Measurements from ENCODE around the gene TGFA. TPM values are rescaled to one million over a fixed set of nuclear protein-coding genes. Genes with fewer than 3 reads are reported as not detected.

Gene TGFA
- total and polyA plus RNA-seq, 2 experiments from 2014 or later: 1.4 to 6.5 TPM

GRCh38 chr2:70498528-70498927 is 55.1 kb downstream of the TGFA start (continued):
- no peak for TF ChIP-seq ZNF462 (CRISPR knock-in tag; IDR thresholded peaks at IDR 0.05)
- TF ChIP-seq CREB1 (CRISPR knock-in tag; IDR thresholded peaks at IDR 0.05; ENCODE audit: low read depth): no peak
- no peak for TF ChIP-seq ETS1 (IDR thresholded peaks at IDR 0.05)
- TF ChIP-seq EZH2phosphoT487 (IDR thresholded peaks at IDR 0.05; ENCODE audit: unreplicated experiment): no peak
- TF ChIP-seq STAT1 (IDR thresholded peaks at IDR 0.05; ENCODE audit: unreplicated experiment): no peak
- no peak for TF ChIP-seq POLR2AphosphoS5 (IDR thresholded peaks at IDR 0.05; ENCODE audit: low read depth)
- no peak for TF ChIP-seq NANOG (IDR thresholded peaks at IDR 0.05; ENCODE audit: borderline replicate concordance)

GRCh38 chr2:70498054-70498453 is 55.6 kb downstream of the TGFA start:
- ATAC-seq (peak; percentile 96), DNase-seq (ENCODE audit: low spot score) (peak; percentile 72)
- Mint-ChIP-seq H3K27me3 (ENCODE audit: insufficient read depth, low read depth, poor library complexity) (peaks cover 3% of the 10 kb centered on the region), H3K9me3 (no peaks in the 10 kb centered on the region), H3K36me3 (ENCODE audit: low read depth) (no peaks in the 10 kb centered on the region), H3K27ac (no peak overlapping the region), H3K4me3 (no peak overlapping the region), H3K4me1 (peaks cover 16% of the 10 kb centered on the region)
- no peaks in the 10 kb centered on the region for H3K27me3 ChIP-seq (ENCODE audit: insufficient read depth)
- H3K4me2 ChIP-seq: no peak overlapping the region
- no peak overlapping the region for H2AFZ ChIP-seq
- no peaks in the 10 kb centered on the region for H3K79me2 ChIP-seq (replicated peaks; ENCODE audit: insufficient read depth)
- H3K9me2 ChIP-seq (ENCODE audit: insufficient read depth): 0 out of 2 replicates have a peak, but pooled peaks cover 6% of the 10 kb centered on the region
- H4K20me1 ChIP-seq (replicated peaks; ENCODE audit: insufficient read depth): no peaks in the 10 kb centered on the region
- H3K4me3 ChIP-seq: no peak overlapping the region
- no peaks in the 10 kb centered on the region for H3K36me3 ChIP-seq (ENCODE audit: insufficient read depth)
- no peaks in the 10 kb centered on the region for H3F3A ChIP-seq (replicated peaks; ENCODE audit: low read depth)
- H3K27ac ChIP-seq (ENCODE audit: low read depth): no peak overlapping the region
- H3K4me1 ChIP-seq (ENCODE audit: insufficient read depth): peaks cover 8% of the 10 kb centered on the region
- TF ChIP-seq ZNF462 (CRISPR knock-in tag; IDR thresholded peaks at IDR 0.05): no peak
